Measurements from ENCODE around the gene ITGAD. TPM values are rescaled to one million over a fixed set of nuclear protein-coding genes. Genes with fewer than 3 reads are reported as not detected.

ITGAD gene
- total and polyA plus RNA-seq, 12 donors, result 0.03 to 0.35 (median 0.11) TPM; not detected in 5

GRCh38 chr16:31390504-31391041 lies 2.6 kb upstream of the ITGAD start:
- WGBS, 4 donors, result 49 to 65% (median 61%) methylated on average over 6 of the region's 6 CpGs
- DNase-seq, result no peak
- intact Hi-C loops (cut with DNase I), result no loop called here

GRCh38 chr16:31395647-31396046 lies 2.5 kb downstream of the ITGAD start:
- TF ChIP-seq CTCF (IDR thresholded peaks at IDR 0.05) (no peak), POLR2A (IDR thresholded peaks at IDR 0.05) (no peak)
- Histone ChIP-seq H3K9me3 (replicated peaks in 1 of 3) (no peaks in the 10 kb centered on the region), H3K4me3 (no peak overlapping the region), H3K36me3 (replicated peaks in 1 of 2) (no peaks in the 10 kb centered on the region), H3K27me3 (no peaks in the 10 kb centered on the region), H3K4me1 (replicated peaks in 1 of 2) (no peaks in the 10 kb centered on the region), H3K27ac (no peak overlapping the region)
- 61 to 70% (median 64%) methylated on average over 5 to 6 of the region's 6 CpGs for WGBS, 4 donors
- peak in 6 of 7 donors; percentile 27 to 59 (median 38) for DNase-seq
- intact Hi-C loops (cut with DNase I), result no loop called here

More at GRCh38 chr16:31390504-31391041, 2.6 kb upstream of the ITGAD start:
- Histone ChIP-seq H3K27me3 (no peaks in the 10 kb centered on the region), H3K36me3 (replicated peaks in 1 of 2) (no peaks in the 10 kb centered on the region), H3K4me1 (replicated peaks in 1 of 2) (no peaks in the 10 kb centered on the region), H3K4me3 (no peak overlapping the region), H3K27ac (no peak overlapping the region), H3K9me3 (replicated peaks in 1 of 3) (no peaks in the 10 kb centered on the region)
- no peak for TF ChIP-seq POLR2A (IDR thresholded peaks at IDR 0.05)
- no peak for TF ChIP-seq CTCF (IDR thresholded peaks at IDR 0.05)

GRCh38 chr16:31397096-31397660 lies 4.0 kb downstream of the ITGAD start:
- no peak for TF ChIP-seq CTCF (IDR thresholded peaks at IDR 0.05)
- TF ChIP-seq POLR2A (IDR thresholded peaks at IDR 0.05), result no peak
- Histone ChIP-seq H3K4me3 (no peak overlapping the region), H3K27ac (no peak overlapping the region), H3K4me1 (replicated peaks in 1 of 2) (no peaks in the 10 kb centered on the region), H3K9me3 (replicated peaks in 1 of 3) (no peaks in the 10 kb centered on the region), H3K27me3 (no peaks in the 10 kb centered on the region), H3K36me3 (replicated peaks in 1 of 2) (no peaks in the 10 kb centered on the region)
- peak in 1 of 7 donors; percentile 8 for DNase-seq
- intact Hi-C loops (cut with DNase I), result no loop called here
- WGBS, 4 donors, result 58 to 68% (median 61%) methylated on average over 15 to 18 of the region's 18 CpGs

GRCh38 chr16:31397701-31398100 lies 4.6 kb downstream of the ITGAD start:
- Histone ChIP-seq H3K27ac (no peak overlapping the region), H3K9me3 (replicated peaks in 1 of 3) (no peaks in the 10 kb centered on the region), H3K27me3 (no peaks in the 10 kb centered on the region), H3K4me1 (replicated peaks in 1 of 2) (no peaks in the 10 kb centered on the region), H3K36me3 (replicated peaks in 1 of 2) (no peaks in the 10 kb centered on the region), H3K4me3 (no peak overlapping the region)
- intact Hi-C loops (cut with DNase I), result no loop called here
- WGBS, 4 donors, result 42 to 61% (median 56%) methylated on average over 3 to 9 of the region's 9 CpGs; no CpG with 5 or more reads in 1 of the 4 donors
- TF ChIP-seq POLR2A (IDR thresholded peaks at IDR 0.05), result no peak
- no peak for TF ChIP-seq CTCF (IDR thresholded peaks at IDR 0.05)
- no peak for DNase-seq
